Nucleus accumbens (tissue), 56 donors: Measurements from ENCODE around the gene XXYLT1.

Experiments
- DNase-seq, 56 donors: peaks; one replicate each; lab custom pipeline; 2025; lab: John Stamatoyannopoulos, UW

Gene XXYLT1

GRCh38 chr3:195176776-195177175 lies 94.2 kb downstream of the XXYLT1 start:
- no peak for DNase-seq

DNA sequence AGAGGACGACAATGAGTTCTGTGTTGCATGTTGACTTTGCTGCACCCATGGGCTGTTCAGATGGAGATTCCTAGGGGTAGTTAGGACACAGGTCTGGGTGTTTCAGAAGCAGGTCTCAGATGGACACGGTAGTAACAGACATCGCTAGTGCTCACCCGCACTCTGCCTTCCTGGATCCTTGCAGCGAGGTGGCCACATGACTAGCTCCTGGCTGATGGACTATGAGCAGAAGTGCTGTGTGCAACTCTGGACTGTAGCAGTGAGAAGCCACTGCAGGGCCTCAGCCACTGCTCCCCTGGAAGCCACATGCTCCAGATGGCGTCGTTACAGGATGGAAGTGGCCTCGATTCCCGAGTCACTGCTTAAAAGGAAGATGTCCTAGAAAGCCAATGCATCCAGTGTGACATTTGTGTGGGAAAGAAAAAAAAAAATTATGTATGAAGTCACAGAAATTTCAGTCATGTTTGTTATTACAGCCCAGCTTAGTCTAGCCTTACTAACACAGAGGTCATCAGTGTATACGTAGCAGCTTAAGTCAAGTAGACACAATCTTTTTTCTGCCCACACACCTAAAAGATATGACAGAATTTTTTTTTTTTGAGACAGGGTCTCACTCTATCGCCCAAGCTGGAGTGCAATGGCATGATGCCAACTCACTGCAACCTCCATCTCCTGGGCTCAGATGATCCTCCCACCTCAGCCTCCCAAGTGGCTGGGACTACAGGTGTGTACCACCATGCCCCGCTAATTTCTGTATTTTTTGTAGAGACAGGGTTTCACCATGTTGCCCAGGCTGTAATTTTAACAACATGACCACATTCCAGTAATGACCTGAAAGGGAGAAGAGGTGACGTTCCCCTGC lies 95.3 kb downstream of the XXYLT1 start:
- no peak for DNase-seq

GRCh38 chr3:195175076-195175475 lies 95.9 kb downstream of the XXYLT1 start:
- no peak for DNase-seq

- DNase-seq = no peak
Measured at GRCh38 chr3:195173657-195174056, 97.3 kb downstream of the XXYLT1 start.

DNA sequence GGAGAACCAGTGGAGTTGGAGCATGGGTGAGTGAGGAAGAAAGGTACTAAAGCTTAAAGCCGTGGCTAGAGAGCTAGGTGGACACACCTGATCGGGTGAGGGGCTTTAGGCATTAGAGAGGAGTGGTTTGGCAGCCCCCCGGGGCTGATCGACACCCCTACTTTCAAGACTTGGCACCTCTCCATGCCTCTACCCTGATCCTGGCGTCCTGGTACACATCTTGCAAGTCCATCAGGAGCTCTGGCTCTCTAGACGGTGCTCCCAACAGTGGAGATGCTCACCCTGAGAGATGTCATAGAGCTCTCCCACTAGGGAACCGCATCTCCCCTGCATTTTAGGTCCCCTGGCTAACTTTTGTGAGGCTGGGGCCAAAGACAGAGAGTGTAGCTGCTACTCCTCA lies 98.1 kb downstream of the XXYLT1 start:
- no peak for DNase-seq

DNA sequence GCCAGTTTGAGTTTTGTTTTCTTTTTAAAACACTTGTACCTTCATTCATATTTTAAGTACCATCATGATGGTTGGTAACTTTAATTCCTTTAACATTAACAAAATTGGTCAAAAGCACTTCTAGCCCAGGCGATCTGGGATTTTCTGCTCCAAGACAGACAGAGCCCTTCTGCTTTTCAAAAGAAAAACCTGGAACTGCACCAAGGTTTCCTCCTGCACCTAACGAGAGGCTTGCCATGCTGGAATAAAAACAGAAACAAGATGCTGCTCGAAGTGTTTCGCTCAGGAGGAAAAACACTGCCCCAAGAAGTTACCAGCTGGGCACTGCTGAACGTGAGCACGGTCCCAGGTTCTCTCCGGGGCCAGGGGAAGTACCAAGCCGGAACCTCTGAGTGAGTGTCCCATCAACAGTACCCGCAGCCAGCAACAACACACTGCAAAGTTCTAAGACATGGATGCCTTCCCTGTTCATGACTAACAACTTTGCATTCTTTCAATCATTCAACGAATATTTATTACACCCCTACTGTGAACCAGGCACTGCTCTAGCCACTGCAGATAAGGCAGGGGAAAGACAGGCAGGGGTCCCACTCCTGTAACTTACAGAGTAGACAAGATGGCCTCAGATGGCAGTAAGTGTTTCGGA lies 98.8 kb downstream of the XXYLT1 start:
- DNase-seq = no peak

GRCh38 chr3:195171093-195171873 lies 99.7 kb downstream of the XXYLT1 start:
- no peak for DNase-seq

DNA sequence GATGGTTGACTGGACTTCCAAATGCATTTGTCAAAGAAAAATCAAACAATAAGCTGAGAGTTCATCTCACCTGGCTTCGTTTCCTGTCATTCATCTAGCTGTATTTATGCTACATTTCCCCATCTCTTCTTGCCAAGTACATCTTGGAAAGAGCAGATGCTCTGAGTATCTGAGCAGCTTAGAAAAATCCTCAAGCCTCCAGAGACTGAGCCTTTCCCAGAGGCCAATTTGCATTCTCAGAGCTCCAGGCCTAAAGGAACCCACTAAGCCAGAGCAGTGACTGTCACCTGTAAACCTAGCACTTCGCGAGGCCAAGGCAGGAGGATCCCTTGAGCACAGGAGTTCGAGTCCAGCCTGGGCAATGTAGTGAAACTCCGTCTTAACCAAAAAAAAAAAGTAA lies 100.5 kb downstream of the XXYLT1 start:
- DNase-seq = no peak

DNA sequence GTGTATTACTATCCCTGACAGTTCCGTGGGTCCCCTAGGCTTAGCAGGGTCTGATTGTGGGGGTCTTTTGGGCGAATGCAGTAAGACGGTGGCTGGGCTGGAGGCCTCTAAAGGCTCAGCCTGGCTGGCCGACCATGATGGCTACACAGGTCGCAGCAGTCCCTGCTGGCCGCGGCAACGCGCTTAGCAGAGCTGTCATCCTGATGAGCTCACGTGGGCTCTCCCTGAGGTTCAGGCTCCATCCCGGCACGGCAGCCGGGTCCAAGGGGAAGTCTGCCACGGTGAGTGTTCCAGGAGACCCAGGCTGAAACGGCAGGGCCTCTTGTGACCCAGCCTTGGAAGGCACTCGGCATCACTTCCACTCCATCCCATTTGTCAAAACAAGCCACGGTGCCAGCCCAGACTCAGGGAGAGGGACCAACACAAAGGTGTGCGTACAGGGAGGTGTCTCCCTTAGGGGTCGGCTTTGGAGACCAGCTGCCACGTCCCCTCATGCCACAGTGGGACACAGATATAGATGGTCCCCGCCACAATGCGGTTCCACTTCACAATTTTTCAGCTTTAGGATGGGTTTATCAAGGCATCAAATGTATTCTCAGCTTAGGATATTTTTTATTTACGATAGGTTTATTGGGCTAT lies 101.8 kb downstream of the XXYLT1 start:
- no peak for DNase-seq

DNA sequence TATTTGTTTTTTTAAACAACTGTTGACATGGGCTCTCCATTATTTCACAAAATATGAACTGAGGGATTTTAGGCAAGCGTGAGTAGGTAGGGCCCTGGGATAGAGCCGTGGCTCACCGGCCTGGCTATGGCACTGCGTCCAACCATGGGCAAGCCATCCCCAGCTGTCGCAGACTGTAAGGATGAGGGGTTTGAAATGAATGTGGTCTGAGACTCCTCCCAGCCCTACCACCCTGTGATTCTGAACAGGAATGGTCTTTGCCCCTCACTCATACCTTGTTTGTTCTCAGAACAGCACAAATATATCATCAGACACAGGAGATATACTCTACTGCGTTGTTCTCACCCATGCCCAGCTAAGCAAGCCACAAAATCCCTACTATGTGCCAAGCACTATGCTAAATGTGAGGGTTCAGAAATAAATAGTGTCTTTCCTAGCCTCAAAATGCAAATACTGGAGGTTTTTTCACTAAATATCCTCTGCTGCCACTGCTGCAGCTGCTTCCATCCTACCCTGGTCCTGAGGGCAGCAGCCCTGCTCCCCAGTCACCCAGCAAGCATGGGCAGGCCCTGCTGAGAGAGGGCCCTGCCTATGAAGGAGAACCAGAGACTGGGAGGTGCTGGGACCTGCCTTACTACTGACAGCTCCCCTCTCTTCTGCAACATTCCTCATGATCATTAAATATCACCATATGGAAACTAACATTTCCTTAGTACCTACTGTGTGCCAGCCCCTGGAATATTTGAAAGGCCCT lies 102.8 kb downstream of the XXYLT1 start:
- no peak for DNase-seq

DNA sequence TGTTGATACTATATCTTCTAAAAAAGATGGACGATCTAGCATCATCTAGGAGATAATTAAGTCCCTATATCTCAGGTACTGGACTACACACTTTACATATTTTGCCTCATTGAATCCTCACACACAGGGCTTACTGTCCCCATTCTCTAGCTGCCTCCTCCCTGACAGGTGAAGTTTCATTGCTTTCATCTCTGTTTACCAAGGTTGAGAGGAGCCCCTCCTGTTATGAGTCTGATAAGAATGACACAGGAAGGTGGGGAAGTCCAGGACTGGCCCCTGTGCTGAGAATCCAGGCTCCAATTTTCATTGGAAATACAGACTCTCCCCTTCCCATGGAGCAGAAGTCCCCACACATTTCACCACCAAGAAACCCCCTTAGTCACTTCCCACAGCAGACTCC lies 105.2 kb downstream of the XXYLT1 start:
- DNase-seq = no peak

GRCh38 chr3:195165265-195165609 lies 105.7 kb downstream of the XXYLT1 start:
- DNase-seq = no peak

DNA sequence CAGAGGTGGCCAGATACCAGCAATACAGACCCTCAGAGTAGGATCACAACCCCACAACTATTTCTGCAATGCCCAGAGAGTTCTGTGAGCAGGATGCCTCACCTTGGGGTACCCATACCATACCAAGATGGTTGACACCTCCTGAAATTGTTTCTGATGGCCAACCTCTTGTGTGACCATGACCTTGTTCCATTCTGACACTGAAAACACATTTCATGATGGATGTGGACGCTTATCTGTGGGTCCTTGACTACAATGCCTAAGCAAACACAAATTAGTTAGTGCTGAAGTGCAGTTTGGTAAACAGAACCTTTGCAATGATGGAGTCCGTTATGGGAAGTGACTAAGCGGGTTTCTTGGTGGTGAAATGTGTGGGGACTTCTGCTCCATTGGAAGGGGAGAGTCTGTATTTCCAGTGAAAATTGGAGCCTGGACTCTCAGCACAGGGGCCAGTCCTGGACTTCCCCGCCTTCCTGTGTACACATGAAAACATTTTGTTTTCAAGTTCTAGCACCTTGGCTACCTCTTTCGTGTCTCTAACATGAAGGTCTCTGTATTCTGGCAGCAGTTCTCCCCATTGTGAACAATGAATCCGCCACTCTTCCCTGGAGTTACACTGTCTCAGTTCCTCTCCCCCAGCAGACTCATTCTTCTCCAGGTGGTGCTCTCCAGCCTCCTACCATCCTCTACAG lies 106.2 kb downstream of the XXYLT1 start:
- DNase-seq = no peak

DNA sequence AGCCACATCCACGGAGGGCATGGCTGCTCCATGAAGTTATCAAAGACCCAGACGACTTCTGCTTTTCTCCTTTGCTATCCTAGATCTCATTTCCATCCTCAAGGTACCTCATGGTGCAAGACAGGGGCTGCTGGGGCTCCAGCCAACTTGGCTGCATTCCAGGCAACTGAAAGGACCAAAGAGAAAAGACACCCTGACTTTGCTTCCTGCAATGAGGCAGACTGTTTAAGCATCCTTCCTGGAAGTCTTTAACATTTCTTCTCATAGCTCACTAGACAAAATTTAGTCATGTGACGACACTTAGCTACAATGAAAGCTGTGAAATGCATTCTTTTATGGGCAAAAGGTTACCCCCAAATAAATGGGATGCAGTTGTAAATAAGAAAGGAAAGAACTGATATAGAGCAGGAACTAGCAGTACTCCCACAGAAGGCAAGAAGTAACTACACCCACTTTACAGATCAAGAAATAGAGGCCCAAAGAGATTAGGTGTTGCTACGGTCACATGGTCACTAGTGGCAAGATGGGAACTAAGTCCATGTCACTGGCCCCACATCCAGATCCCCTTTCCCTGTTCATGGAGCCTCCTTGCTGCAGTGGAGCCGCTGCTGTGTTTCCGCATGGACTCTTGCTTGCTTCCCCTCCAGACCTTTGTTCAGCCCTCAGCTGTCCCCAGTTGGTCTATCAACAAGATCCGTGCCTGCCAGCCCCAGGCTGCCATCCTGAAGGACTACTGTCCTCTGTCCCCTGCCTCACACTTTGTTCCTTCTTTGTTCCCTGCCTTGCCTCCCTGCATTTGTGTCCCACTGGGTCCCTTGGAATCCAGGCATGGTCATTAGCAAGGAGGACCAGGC lies 107.0 kb downstream of the XXYLT1 start:
- no peak for DNase-seq

DNA sequence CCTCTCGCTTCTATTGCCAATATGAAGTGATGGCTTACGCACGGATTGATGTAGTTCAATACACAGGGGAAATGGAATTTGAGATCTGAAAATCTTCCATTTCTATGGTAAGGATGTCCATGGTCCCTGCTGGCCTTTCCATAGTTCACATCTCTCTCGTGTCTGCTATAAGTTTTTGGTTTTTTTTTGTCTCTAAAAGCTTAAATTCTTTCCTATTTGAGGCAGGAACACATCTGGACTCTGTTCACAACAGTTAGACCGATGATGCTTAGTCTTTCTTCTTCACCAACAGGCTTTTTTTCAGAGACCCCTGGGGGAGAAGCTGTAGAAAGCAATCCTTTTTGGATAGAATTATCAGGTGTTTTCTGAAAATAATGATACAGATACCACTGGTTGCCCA lies 108.1 kb downstream of the XXYLT1 start:
- no peak for DNase-seq

- DNase-seq = peak in 1 of 56 donors; percentile 9
Measured at GRCh38 chr3:195162033-195162669, 108.8 kb downstream of the XXYLT1 start.

DNA sequence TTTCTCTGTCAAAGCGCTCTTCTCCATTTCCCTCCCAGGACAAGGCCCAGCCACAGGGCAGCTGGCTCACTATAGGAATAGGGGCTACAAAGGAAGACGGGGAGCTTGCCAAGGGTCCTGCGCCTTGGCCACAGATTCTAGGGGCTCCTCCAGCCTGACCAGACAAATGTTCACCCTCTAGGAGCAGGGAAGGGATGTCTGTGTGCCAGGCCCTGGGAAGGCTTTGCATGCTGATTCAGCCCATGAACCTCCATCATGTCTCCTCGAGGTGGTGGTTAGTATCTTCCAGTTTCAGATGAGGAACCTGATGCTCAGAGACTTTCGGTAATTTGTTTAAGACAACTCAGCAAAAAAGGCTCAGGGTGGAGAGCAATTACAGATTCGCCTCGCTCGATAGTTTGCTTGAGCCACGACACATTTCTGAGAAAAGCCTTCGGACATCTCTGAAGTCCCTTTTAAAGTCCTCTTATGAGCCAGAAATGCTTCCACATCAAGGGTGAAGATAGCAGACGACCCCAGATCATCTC lies 110.0 kb downstream of the XXYLT1 start:
- no peak for DNase-seq
